PC-3 (cell line): Measurements from ENCODE around the gene TRMU. TPM values are rescaled to one million over a fixed set of nuclear protein-coding genes. Genes with fewer than 3 reads are reported as not detected.

Experiments
- ATAC-seq: fragments of 200-7000 bp; cut with Tn5 transposase; 2 replicates; pipeline ENCODE4 v1.9.1; 2020; ENCODE audit warnings: mild to moderate bottlenecking, moderate library complexity
- Bru-seq: library from RNA; stranded (reverse); fragments of 400-500 nt; gene quantifications from one replicate; lab custom pipeline; 2021; lab: Mats Ljungman, UMichigan
- BruChase-seq, 2 experiments: library from RNA; stranded (reverse); fragments of 400-500 nt; gene quantifications; one replicate each; lab custom pipeline; 2021; lab: Mats Ljungman, UMichigan
- BruUV-seq: library from RNA; stranded (reverse); fragments of 400-500 nt; replicated peaks from 2 replicates; lab custom pipeline; 2021; lab: Mats Ljungman, UMichigan
- CTCF ChIA-PET: fragments of 300-600 bp; sonication (Branson Sonifier 250); formaldehyde crosslinking; loops from one replicate; lab custom pipeline; 2022; ENCODE audit warnings: antibody characterized with exemption; lab: Charles Lee
- POLR2A ChIA-PET: fragments of 300-600 bp; sonication (Branson Sonifier 250); formaldehyde crosslinking; loops from one replicate; lab custom pipeline; 2022; ENCODE audit warnings: antibody characterized with exemption; ENCODE audit not compliant: unreplicated experiment; lab: Charles Lee
- DNase-seq: peaks from one replicate; pipeline ENCODE4 v3.0.0-alpha.2; 2015
- H2AFZ ChIP-seq: fragments of 300-600 bp; sonication (generic); 2 replicates; pipeline ENCODE4 v1.6.0; 2016; ENCODE audit warnings: antibody characterized with exemption, low read length
- H3F3A ChIP-seq: fragments of 300-600 bp; sonication (generic); one replicate; pipeline ENCODE4 v1.6.0; 2017; ENCODE audit warnings: antibody characterized with exemption, low read length, control low read depth, mild to moderate bottlenecking; ENCODE audit not compliant: unreplicated experiment
- H3K27ac ChIP-seq: fragments of 300-600 bp; sonication (generic); 2 replicates; pipeline ENCODE4 v1.5.1; 2016; ENCODE audit warnings: mild to moderate bottlenecking, low read length
- H3K27me3 ChIP-seq: fragments of 300-600 bp; sonication (generic); 2 replicates; pipeline ENCODE4 v1.6.1; 2016; ENCODE audit warnings: low read length, mixed read lengths
- H3K36me3 ChIP-seq: fragments of 300-600 bp; sonication (generic); 2 replicates; pipeline ENCODE4 v1.6.1; 2016; ENCODE audit warnings: low read depth, mixed run types, low read length, mixed read lengths
- H3K4me1 ChIP-seq: fragments of 300-600 bp; sonication (generic); 2 replicates; pipeline ENCODE4 v1.5.1; 2016; ENCODE audit warnings: low read length; ENCODE audit not compliant: insufficient read depth
- H3K4me2 ChIP-seq: fragments of 300-600 bp; sonication (generic); 2 replicates; pipeline ENCODE4 v1.6.0; 2016; ENCODE audit warnings: low read length
- H3K4me3 ChIP-seq: fragments of 300-600 bp; sonication (generic); 2 replicates; pipeline ENCODE4 v1.5.1; 2016; ENCODE audit warnings: mild to moderate bottlenecking, low read length, mixed read lengths
- H3K79me2 ChIP-seq: fragments of 300-600 bp; sonication (generic); 2 replicates; pipeline ENCODE4 v1.6.1; 2017; ENCODE audit warnings: low read length, mixed read lengths
- H3K9ac ChIP-seq: fragments of 300-600 bp; sonication (generic); 2 replicates; pipeline ENCODE4 v1.6.0; 2016; ENCODE audit warnings: mild to moderate bottlenecking, low read length
- H3K9me2 ChIP-seq: fragments of 300-600 bp; sonication (generic); replicated peaks from 2 replicates; pipeline ENCODE4 v1.6.1; 2016; ENCODE audit warnings: mixed run types, low read length, mixed read lengths
- H3K9me3 ChIP-seq: fragments of 300-600 bp; sonication (generic); 2 replicates; pipeline ENCODE4 v1.6.1; 2016; ENCODE audit warnings: low read length, mixed read lengths
- H4K20me1 ChIP-seq: fragments of 300-600 bp; sonication (generic); 2 replicates; pipeline ENCODE4 v1.6.1; 2016; ENCODE audit warnings: low read length, mixed read lengths
- CTCF ChIP-seq: fragments of 300-600 bp; sonication (generic); conservative IDR thresholded peaks from 2 replicates; pipeline ENCODE4 v1.5.1; 2017; ENCODE audit warnings: antibody characterized with exemption, low read depth, mild to moderate bottlenecking, low read length
- EZH2 ChIP-seq: fragments of 300-600 bp; sonication (generic); IDR thresholded peaks from one replicate; pipeline ENCODE4 v1.6.1; 2017; ENCODE audit warnings: antibody characterized with exemption, mild to moderate bottlenecking, low read length; ENCODE audit not compliant: unreplicated experiment
- EZH2phosphoT487 ChIP-seq: fragments of 300-600 bp; sonication (generic); IDR thresholded peaks from 2 replicates; pipeline ENCODE4 v1.6.1; 2018; ENCODE audit warnings: mild to moderate bottlenecking, antibody characterized with exemption, low read length, borderline replicate concordance
- intact Hi-C: fragments of 100-400 bp; cut with micrococcal nuclease; formaldehyde crosslinking; loops from 2 replicates; pipeline ENCODE4 v1.9.0; 2023
- long read RNA-seq: library from polyadenylated mRNA; unstranded; transcript quantifications from one replicate; pipeline ENCODE4 v2.0.0, GENCODE V29; 2021; ENCODE audit not compliant: unreplicated experiment
- total RNA-seq: library from RNA; depleted of rRNA; stranded (reverse); fragments of >200 nt; gene quantifications from 2 replicates; pipeline ENCODE4 v1.2.3, GENCODE V29; 2014; rRNA removed

TRMU gene
- total RNA-seq: 63.5 and 63.6 TPM in 2 replicates
- Bru-seq, nascent RNA: percentile 74 among the genes with signal in this experiment
- BruChase-seq, experiment 1, labeled RNA remaining after a 6-hour chase: percentile 78 among the genes with signal in this experiment
- percentile 78 among the genes with signal in this experiment for BruChase-seq, experiment 2, labeled RNA remaining after a 2-hour chase
- long read RNA-seq, transcript TRMU-214 (3 exons, 2,653 nt): minor isoform, 5 of 112 reads
- long read RNA-seq, transcript TRMU-207 (11 exons, 1,882 nt): minor isoform, 7 of 112 reads
- long read RNA-seq, transcript TRMU-201 (11 exons, 1,940 nt): major isoform, 29 of 112 reads
- long read RNA-seq, transcript TRMU-203 (10 exons, 1,830 nt): minor isoform, 6 of 112 reads
- long read RNA-seq, partial matches to known transcripts: 12 of 112 reads
- long read RNA-seq, other reads (novel, unspliced or antisense): 44 of 112 reads

GRCh38 chr22:46335201-46336118 is at the start of gene TRMU:
TSS of gene TRMU (plus strand) at chr22:46335714. CDS start at chr22:46335765, 51 bp downstream.
- Histone ChIP-seq H3K27me3 (no peaks in the 10 kb centered on the region), H3K36me3 (peaks cover 8% of the 10 kb centered on the region; the same call in 1 of the 2 replicates), H3K9me2 (no peaks in the 10 kb centered on the region), H3F3A (no peaks in the 10 kb centered on the region), H3K4me2 (peak within 1 kb of the TSS; percentile 97), H3K4me3 (peak within 1 kb of the TSS; percentile 97), H4K20me1 (no peaks in the 10 kb centered on the region), H3K9ac (peak within 1 kb of the TSS; percentile 97), H3K27ac (peak within 1 kb of the TSS; percentile 43), H2AFZ (peak within 1 kb of the TSS; percentile 96), H3K79me2 (peaks cover 46% of the 10 kb centered on the region), H3K4me1 (peaks cover 7% of the 10 kb centered on the region; the same call in 1 of the 2 replicates), H3K9me3 (no peaks in the 10 kb centered on the region)
- ATAC-seq: peak; percentile 93
- intact Hi-C loops: no loop called here
- CTCF ChIA-PET: no interaction called here
- TF ChIP-seq EZH2phosphoT487 (no peak), EZH2 (no peak), CTCF (no peak)
- POLR2A ChIA-PET: interaction anchor here (0.6 kb wide), 1 partner anchor 219 kb away, joined by 6 read pairs; no protein-coding TSS in a partner anchor
- DNase-seq: peak; percentile 81
- TSS peak; percentile 89 for BruUV-seq

GRCh38 chr22:46286006-46286405 is 49.5 kb upstream of the TRMU start:
- Histone ChIP-seq H3K4me2 (no peak overlapping the region), H3K9ac (no peak overlapping the region), H2AFZ (no peak overlapping the region), H3K9me2 (no peaks in the 10 kb centered on the region), H3K9me3 (no peaks in the 10 kb centered on the region), H3K79me2 (no peaks in the 10 kb centered on the region), H3K4me3 (no peak overlapping the region), H4K20me1 (no peaks in the 10 kb centered on the region), H3K4me1 (no peaks in the 10 kb centered on the region), H3F3A (no peaks in the 10 kb centered on the region), H3K27ac (no peak overlapping the region), H3K36me3 (no peaks in the 10 kb centered on the region; the same call in 1 of the 2 replicates), H3K27me3 (no peaks in the 10 kb centered on the region)
- no peak for ATAC-seq
- DNase-seq: no peak
- ChIA-PET CTCF (no interaction called here), POLR2A (no interaction called here)
- intact Hi-C loops: no loop called here
- BruUV-seq: TSS peak; percentile 19
- TF ChIP-seq EZH2phosphoT487: no peak
- no peak for TF ChIP-seq EZH2
- no peak for TF ChIP-seq CTCF
